ENCODE data around the gene RHOG.
"Not testable (repeated sequence)": the region's sequence is repeated elsewhere in the genome, so short reads cannot be mapped to it uniquely, and the experiment has no call there.

Gene RHOG

GRCh38 chr11:3823303-3823702 is 17.5 kb downstream of the RHOG start:
- intact Hi-C loops (cut with micrococcal nuclease), result no loop called here
- peaks cover 51% of the 10 kb centered on the region for H3K36me3 Mint-ChIP-seq (ENCODE audit: low read depth)
- peak overlapping the region; percentile 21 for H3K27ac Mint-ChIP-seq
- no peak overlapping the region for H3K4me3 Mint-ChIP-seq
- H3K4me1 Mint-ChIP-seq (ENCODE audit: low read depth), result peaks cover 64% of the 10 kb centered on the region
- no peaks in the 10 kb centered on the region for H3K27me3 Mint-ChIP-seq
- no peaks in the 10 kb centered on the region for H3K9me3 Mint-ChIP-seq

DNA sequence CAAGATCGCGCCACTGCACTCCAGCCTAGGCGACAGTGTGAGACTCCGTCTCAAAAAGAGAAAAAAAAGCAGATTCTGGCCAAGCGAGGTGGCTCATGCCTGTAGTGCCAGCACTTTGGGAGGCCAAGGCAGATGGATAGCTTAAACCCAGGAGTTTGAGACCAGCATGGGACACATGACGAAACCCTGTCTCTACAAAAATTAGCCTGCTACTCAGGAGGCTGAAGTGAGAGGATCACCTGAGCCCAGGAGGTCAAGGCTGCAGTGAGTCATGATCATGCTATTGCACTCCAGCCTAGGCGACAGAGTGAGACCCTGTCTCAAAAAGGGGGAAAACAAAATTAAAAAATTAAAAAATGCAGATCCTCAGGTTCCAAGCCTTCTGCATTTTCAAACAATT is 18.4 kb downstream of the RHOG start:
- intact Hi-C loops (cut with micrococcal nuclease), result no loop called here
- Mint-ChIP-seq H3K36me3 (ENCODE audit: low read depth) (peaks cover 41% of the 10 kb centered on the region), H3K9me3 (no peaks in the 10 kb centered on the region), H3K27ac (no peak overlapping the region), H3K4me3 (no peak overlapping the region), H3K4me1 (ENCODE audit: low read depth) (peaks cover 58% of the 10 kb centered on the region), H3K27me3 (no peaks in the 10 kb centered on the region)

DNA sequence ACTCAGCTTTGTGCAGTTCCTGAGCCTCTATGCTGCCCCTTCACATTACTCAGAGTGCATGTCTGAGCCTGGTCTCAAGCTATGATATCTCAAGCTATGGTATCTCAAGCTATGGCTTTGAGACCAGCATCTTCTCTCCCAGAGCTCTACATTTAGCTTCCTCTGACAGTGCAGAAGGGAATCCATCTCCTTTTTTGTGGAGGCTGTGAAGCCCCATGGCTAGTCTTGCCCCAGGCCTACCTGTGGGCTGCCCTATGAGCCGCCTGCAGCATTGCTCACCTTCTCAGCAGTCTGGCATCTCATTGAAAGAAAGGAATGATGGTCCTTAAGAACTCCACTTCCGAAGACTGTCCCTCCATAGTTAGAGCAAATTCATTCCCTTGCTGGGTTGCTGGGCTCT is 19.8 kb downstream of the RHOG start:
- H3K36me3 Mint-ChIP-seq (ENCODE audit: low read depth), result peaks cover 28% of the 10 kb centered on the region
- no peak overlapping the region for H3K27ac Mint-ChIP-seq
- peaks cover 51% of the 10 kb centered on the region for H3K4me1 Mint-ChIP-seq (ENCODE audit: low read depth)
- no peaks in the 10 kb centered on the region for H3K9me3 Mint-ChIP-seq
- intact Hi-C loops (cut with micrococcal nuclease), result no loop called here
- H3K4me3 Mint-ChIP-seq, result no peak overlapping the region
- H3K27me3 Mint-ChIP-seq, result no peaks in the 10 kb centered on the region

DNA sequence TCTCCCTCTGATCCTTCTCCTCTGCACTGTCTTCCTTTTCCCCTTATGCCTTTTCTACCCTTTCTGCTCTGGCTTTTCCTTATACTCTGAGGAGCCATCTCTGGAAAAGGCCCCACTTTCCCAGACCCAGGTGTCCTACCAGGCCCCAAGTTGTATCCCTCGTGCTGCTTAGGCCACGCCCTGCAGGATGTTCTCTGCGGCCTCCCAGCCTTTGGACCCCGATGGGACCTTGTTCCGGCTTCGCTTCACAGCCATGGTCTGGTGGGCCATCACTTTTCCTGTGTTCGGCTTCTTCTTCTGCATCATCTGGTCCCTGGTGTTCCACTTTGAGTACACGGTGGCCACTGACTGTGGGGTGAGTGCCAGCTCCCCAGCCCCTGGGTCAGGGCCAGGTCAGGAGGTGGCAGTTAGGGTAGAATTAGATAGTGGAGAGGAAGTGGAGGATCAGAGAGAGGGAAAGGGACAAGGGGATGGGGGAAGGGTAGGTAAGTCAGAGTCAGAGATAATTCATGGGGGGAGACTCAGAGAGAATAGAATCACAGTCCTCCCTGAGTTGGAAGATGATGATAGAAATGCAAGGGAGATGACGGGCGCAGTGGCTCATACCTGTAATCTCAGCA is 23.5 kb downstream of the RHOG start:
- Mint-ChIP-seq H3K4me1 (ENCODE audit: low read depth) (peaks cover 21% of the 10 kb centered on the region), H3K9me3 (no peaks in the 10 kb centered on the region), H3K27me3 (no peaks in the 10 kb centered on the region), H3K36me3 (ENCODE audit: low read depth) (no peaks in the 10 kb centered on the region), H3K27ac (no peak overlapping the region), H3K4me3 (no peak overlapping the region)
- intact Hi-C loops (cut with micrococcal nuclease), result no loop called here

- no peaks in the 10 kb centered on the region for H3K27me3 Mint-ChIP-seq
- H3K4me1 Mint-ChIP-seq (ENCODE audit: low read depth), result peaks cover 21% of the 10 kb centered on the region
- no peaks in the 10 kb centered on the region for H3K9me3 Mint-ChIP-seq
- intact Hi-C loops (cut with micrococcal nuclease), result no loop called here
- no peak overlapping the region for H3K4me3 Mint-ChIP-seq
- H3K27ac Mint-ChIP-seq, result no peak overlapping the region
- no peaks in the 10 kb centered on the region for H3K36me3 Mint-ChIP-seq (ENCODE audit: low read depth)
Observed at GRCh38 chr11:3816673-3817072, 24.1 kb downstream of the RHOG start.

DNA sequence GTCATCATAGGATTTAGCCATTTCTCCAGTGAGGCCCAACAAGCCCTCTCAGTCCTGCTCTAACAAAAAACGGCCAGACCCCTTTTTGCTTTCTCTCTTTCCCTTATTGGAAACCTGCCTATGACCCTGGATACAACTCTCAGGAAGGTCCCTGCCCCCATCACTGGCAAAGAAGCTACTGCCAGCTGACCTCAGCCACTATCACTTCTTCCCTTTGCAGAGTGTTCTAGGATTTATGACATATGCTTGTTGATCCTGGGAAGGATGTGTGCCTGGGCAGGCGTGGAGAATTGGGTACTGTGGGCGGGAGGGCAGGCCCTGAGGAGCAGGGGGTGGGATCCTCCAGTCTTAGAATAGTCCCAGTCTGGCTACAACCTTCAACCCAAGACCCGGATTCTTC is 24.9 kb downstream of the RHOG start:
- Mint-ChIP-seq H3K4me1 (ENCODE audit: low read depth) (peaks cover 21% of the 10 kb centered on the region), H3K9me3 (no peaks in the 10 kb centered on the region), H3K4me3 (no peak overlapping the region), H3K36me3 (ENCODE audit: low read depth) (no peaks in the 10 kb centered on the region), H3K27ac (no peak overlapping the region), H3K27me3 (no peaks in the 10 kb centered on the region)
- intact Hi-C loops (cut with micrococcal nuclease), result no loop called here

DNA sequence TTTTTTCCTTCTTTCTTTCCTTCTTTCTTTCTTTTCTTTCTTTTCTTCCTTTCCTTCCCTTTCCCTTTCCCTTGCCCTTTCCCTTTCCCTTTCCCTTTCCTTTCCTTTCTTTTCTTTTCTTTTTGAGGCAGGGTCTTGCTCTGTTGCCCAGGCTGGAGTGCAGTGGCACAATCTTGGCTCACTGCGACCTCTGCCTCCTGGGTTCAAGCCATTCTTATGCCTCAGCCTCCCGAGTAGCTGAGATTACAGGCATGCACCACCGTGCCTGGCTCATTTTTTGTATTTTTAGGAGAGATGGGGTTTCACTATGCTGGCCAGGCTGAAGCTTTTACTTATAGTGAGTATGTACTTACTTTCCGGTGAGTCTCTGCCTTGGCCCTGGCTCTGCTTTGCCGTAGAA is 25.9 kb downstream of the RHOG start:
- Mint-ChIP-seq H3K27ac (peak overlapping the region; percentile 18), H3K4me1 (ENCODE audit: low read depth) (peaks cover 20% of the 10 kb centered on the region)
- intact Hi-C loops (cut with micrococcal nuclease); H3K4me3 Mint-ChIP-seq; H3K27me3 Mint-ChIP-seq; H3K36me3 Mint-ChIP-seq (ENCODE audit: low read depth); H3K9me3 Mint-ChIP-seq: not testable (repeated sequence)

GRCh38 chr11:3810951-3811350 is 29.8 kb downstream of the RHOG start:
- H3K4me1 Mint-ChIP-seq (ENCODE audit: low read depth), result peaks cover 21% of the 10 kb centered on the region
- intact Hi-C loops (cut with micrococcal nuclease), result no loop called here
- H3K27me3 Mint-ChIP-seq, result no peaks in the 10 kb centered on the region
- H3K36me3 Mint-ChIP-seq (ENCODE audit: low read depth), result peaks cover 7% of the 10 kb centered on the region
- H3K27ac Mint-ChIP-seq, result no peak overlapping the region
- no peaks in the 10 kb centered on the region for H3K9me3 Mint-ChIP-seq
- no peak overlapping the region for H3K4me3 Mint-ChIP-seq

DNA sequence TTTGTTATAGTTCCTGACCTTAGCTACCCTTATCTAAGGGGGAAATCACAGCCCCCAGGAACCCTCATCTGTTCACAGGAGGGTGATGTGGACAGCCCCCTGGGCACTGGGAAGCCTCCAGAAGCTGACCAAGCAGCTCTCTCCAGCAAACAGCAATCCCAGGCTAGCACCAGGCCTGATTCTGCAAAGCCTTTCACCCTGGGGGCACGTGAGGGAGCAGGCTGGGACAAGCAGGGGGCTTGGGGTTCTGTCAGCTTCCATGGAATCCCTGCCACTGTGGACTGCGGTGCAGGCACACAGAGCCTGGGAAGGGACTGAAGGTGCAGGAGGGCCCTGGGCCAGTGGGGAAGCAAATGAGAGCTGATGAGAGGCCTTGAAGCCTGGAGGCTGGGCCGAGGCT is 30.3 kb downstream of the RHOG start:
- Mint-ChIP-seq H3K27ac (no peak overlapping the region), H3K9me3 (no peaks in the 10 kb centered on the region), H3K27me3 (no peaks in the 10 kb centered on the region), H3K4me3 (no peak overlapping the region), H3K4me1 (ENCODE audit: low read depth) (peaks cover 17% of the 10 kb centered on the region), H3K36me3 (ENCODE audit: low read depth) (peaks cover 7% of the 10 kb centered on the region)
- intact Hi-C loops (cut with micrococcal nuclease), result no loop called here

- Mint-ChIP-seq H3K27ac (no peak overlapping the region), H3K4me1 (ENCODE audit: low read depth) (peaks cover 17% of the 10 kb centered on the region), H3K4me3 (no peak overlapping the region), H3K36me3 (ENCODE audit: low read depth) (peaks cover 7% of the 10 kb centered on the region), H3K9me3 (no peaks in the 10 kb centered on the region), H3K27me3 (no peaks in the 10 kb centered on the region)
- intact Hi-C loops (cut with micrococcal nuclease), result no loop called here
Observed at GRCh38 chr11:3809624-3809928, 31.2 kb downstream of the RHOG start.

- peaks cover 7% of the 10 kb centered on the region for H3K36me3 Mint-ChIP-seq (ENCODE audit: low read depth)
- no peaks in the 10 kb centered on the region for H3K27me3 Mint-ChIP-seq
- intact Hi-C loops (cut with micrococcal nuclease), result no loop called here
- no peaks in the 10 kb centered on the region for H3K9me3 Mint-ChIP-seq
- H3K27ac Mint-ChIP-seq, result peak overlapping the region; percentile 83
- peaks cover 20% of the 10 kb centered on the region for H3K4me1 Mint-ChIP-seq (ENCODE audit: low read depth)
- peak overlapping the region; percentile 98 for H3K4me3 Mint-ChIP-seq
Observed at GRCh38 chr11:3808861-3809623, 31.7 kb downstream of the RHOG start.

- Mint-ChIP-seq H3K36me3 (ENCODE audit: low read depth) (peaks cover 7% of the 10 kb centered on the region), H3K9me3 (no peaks in the 10 kb centered on the region), H3K4me3 (peak within 1 kb of the TSS; percentile 98), H3K4me1 (ENCODE audit: low read depth) (peaks cover 23% of the 10 kb centered on the region), H3K27me3 (no peaks in the 10 kb centered on the region), H3K27ac (peak within 1 kb of the TSS; percentile 83)
- intact Hi-C loops (cut with micrococcal nuclease), result no loop called here
Observed at GRCh38 chr11:3807909-3808860, 32.6 kb downstream of the RHOG start, which contains the start of gene PGAP2. TSS of gene PGAP2 (plus strand) at chr11:3808560. CDS start at chr11:3811260, 2,700 bp downstream.

- H3K4me1 Mint-ChIP-seq (ENCODE audit: low read depth), result peaks cover 17% of the 10 kb centered on the region
- no peak overlapping the region for H3K27ac Mint-ChIP-seq
- no peaks in the 10 kb centered on the region for H3K27me3 Mint-ChIP-seq
- H3K36me3 Mint-ChIP-seq (ENCODE audit: low read depth), result peaks cover 7% of the 10 kb centered on the region
- H3K4me3 Mint-ChIP-seq, result no peak overlapping the region
- intact Hi-C loops (cut with micrococcal nuclease), result no loop called here
- no peaks in the 10 kb centered on the region for H3K9me3 Mint-ChIP-seq
Observed at GRCh38 chr11:3803726-3804495, 36.8 kb downstream of the RHOG start.

Data from dendritic cell treated with granulocyte-macrophage colony-stimulating factor and Interleukin-4, amounts not matched to agents 40 ng/mL and 50 ng/mL, for 4 days (primary cell).